ENCODE measurements around the gene POLR1A. TPM values are rescaled to one million over a fixed set of nuclear protein-coding genes. Genes with fewer than 3 reads are reported as not detected.

POLR1A gene
- total RNA-seq, 1 donor from 2014 or later = 61.6 TPM

DNA sequence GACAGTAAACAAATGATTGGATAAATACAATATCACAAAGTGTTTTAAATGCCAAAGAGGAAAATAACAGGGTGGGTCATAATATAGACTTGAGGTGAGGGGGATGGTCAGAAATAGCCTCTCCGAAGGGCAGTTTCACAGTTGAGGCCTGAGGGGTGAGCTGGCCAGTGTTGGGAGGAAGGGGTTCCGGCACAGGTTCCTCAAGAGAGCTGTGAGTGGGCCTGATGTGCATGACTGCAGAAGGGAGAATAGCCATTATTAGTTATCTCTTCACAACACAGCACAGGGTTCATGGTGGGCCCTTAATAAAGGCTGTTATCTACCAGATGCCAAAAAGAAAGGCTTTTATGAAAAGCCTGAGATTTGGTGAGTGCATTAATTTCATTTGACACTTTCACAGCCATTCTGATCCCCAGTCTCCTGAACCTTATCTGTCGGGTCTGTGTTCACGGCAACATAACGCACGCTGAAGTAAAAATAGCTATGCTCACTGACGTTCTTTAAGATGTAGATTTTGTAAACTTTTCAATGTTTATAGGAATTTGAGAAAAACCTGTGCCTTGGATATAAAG, 39.6 kb downstream of the POLR1A start:
- no peak for TF ChIP-seq CTCF (IDR thresholded peaks at IDR 0.05; ENCODE audit: unreplicated experiment)
- H3K9me3 Mint-ChIP-seq = peaks cover 23% of the 10 kb centered on the region
- peak overlapping the region; percentile 10 for H3K27ac Mint-ChIP-seq
- DNase-seq (ENCODE audit: low spot score in 2 of 2, unreplicated experiment in 2 of 2) = no peak
- H3K27me3 Mint-ChIP-seq (ENCODE audit: low read depth) = no peaks in the 10 kb centered on the region
- no peak overlapping the region for H3K4me3 Mint-ChIP-seq
- H3K36me3 Mint-ChIP-seq = peaks cover 65% of the 10 kb centered on the region
- peaks cover 7% of the 10 kb centered on the region for H3K4me1 Mint-ChIP-seq

- no peak for DNase-seq (ENCODE audit: low spot score in 2 of 2, unreplicated experiment in 2 of 2)
- Mint-ChIP-seq H3K36me3 (peaks cover 63% of the 10 kb centered on the region), H3K4me3 (no peak overlapping the region), H3K27ac (peak overlapping the region; percentile 10), H3K9me3 (peaks cover 18% of the 10 kb centered on the region), H3K27me3 (ENCODE audit: low read depth) (no peaks in the 10 kb centered on the region), H3K4me1 (peaks cover 7% of the 10 kb centered on the region)
- TF ChIP-seq CTCF (IDR thresholded peaks at IDR 0.05; ENCODE audit: unreplicated experiment) = no peak
These were observed 40.2 kb downstream of the POLR1A start for GRCh38 chr2:86065512-86065911.

DNA sequence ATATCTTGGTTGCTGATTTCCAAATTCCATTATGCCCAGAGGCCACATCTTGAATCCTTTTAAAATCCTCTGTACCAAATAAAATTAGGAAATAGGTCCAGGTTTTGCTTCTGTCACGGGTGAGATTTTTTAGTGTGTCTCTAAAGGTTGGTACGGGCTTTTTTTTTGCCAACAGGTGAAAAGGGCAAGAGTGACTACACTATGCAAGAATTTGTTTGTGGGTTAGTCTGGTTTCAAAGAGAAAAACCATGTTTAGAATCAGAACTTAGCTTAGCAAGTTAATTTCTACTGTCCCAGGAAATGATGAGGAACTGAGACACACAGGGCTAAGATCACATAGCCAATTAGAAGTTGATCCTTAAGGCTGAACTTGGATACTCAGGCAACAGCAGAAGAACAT, 41.7 kb downstream of the POLR1A start:
- TF ChIP-seq CTCF (IDR thresholded peaks at IDR 0.05; ENCODE audit: unreplicated experiment) = no peak
- H3K4me3 Mint-ChIP-seq = no peak overlapping the region
- no peak overlapping the region for H3K27ac Mint-ChIP-seq
- peaks cover 18% of the 10 kb centered on the region for H3K9me3 Mint-ChIP-seq
- peaks cover 7% of the 10 kb centered on the region for H3K4me1 Mint-ChIP-seq
- DNase-seq (ENCODE audit: low spot score in 2 of 2, unreplicated experiment in 2 of 2) = no peak
- no peaks in the 10 kb centered on the region for H3K27me3 Mint-ChIP-seq (ENCODE audit: low read depth)
- H3K36me3 Mint-ChIP-seq = peaks cover 57% of the 10 kb centered on the region

GRCh38 chr2:86062043-86062442, 43.6 kb downstream of the POLR1A start:
- no peak for DNase-seq (ENCODE audit: low spot score in 2 of 2, unreplicated experiment in 2 of 2)
- peaks cover 61% of the 10 kb centered on the region for H3K36me3 Mint-ChIP-seq
- H3K9me3 Mint-ChIP-seq = peaks cover 18% of the 10 kb centered on the region
- no peak overlapping the region for H3K27ac Mint-ChIP-seq
- no peak for TF ChIP-seq CTCF (IDR thresholded peaks at IDR 0.05; ENCODE audit: unreplicated experiment)
- H3K4me3 Mint-ChIP-seq = no peak overlapping the region
- peaks cover 7% of the 10 kb centered on the region for H3K4me1 Mint-ChIP-seq
- no peaks in the 10 kb centered on the region for H3K27me3 Mint-ChIP-seq (ENCODE audit: low read depth)

DNA sequence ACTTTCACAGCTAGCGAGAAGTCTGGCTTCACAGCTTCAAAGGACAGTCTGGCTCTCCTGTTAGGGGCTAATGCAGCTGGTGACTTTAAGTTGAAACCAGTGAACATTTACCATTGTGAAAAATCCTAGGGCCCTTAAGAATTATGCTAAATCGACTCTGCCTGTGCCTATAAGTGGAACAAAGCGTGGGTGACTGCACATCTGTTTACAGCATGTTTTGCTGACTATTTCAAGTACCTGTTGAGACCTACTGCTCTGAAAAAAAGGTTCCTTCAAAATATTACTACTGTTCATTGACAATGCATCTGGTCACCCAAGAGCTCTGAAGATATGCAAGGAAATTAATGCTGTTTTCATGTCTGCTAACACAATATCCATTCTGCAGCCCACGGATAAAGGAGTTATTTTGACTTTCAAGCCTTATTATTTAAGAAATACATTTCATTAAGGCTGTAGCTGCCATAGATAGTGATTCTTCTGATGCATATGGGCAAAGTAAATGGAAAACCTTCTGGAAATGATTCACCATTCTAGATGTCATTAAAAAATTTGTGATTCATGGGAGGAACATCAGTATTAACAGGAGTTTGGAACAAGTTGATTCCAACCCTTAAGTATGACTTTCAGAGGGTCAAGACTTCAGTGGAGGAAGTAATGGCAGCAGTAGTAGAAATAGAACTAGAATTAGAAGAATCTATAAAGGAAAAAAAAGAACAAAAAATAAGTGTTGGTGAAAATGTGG, 48.9 kb downstream of the POLR1A start:
- no peak for TF ChIP-seq CTCF (IDR thresholded peaks at IDR 0.05; ENCODE audit: unreplicated experiment)
- Mint-ChIP-seq H3K4me3 (no peak overlapping the region), H3K9me3 (no peaks in the 10 kb centered on the region), H3K36me3 (peaks cover 53% of the 10 kb centered on the region), H3K27ac (no peak overlapping the region), H3K4me1 (peaks cover 2% of the 10 kb centered on the region), H3K27me3 (ENCODE audit: low read depth) (no peaks in the 10 kb centered on the region)
- no peak for DNase-seq (ENCODE audit: low spot score in 2 of 2, unreplicated experiment in 2 of 2)

All from mesothelial cell of epicardium (in vitro differentiated cells).